DMS 273 treated with DMSO at 0.1 percent for 48 hours (cell line): ENCODE data around the gene YKT6.

Experiments
- DNase-seq: peaks from one replicate; lab custom pipeline; 2025; lab: John Stamatoyannopoulos, UW

YKT6 gene

DNA sequence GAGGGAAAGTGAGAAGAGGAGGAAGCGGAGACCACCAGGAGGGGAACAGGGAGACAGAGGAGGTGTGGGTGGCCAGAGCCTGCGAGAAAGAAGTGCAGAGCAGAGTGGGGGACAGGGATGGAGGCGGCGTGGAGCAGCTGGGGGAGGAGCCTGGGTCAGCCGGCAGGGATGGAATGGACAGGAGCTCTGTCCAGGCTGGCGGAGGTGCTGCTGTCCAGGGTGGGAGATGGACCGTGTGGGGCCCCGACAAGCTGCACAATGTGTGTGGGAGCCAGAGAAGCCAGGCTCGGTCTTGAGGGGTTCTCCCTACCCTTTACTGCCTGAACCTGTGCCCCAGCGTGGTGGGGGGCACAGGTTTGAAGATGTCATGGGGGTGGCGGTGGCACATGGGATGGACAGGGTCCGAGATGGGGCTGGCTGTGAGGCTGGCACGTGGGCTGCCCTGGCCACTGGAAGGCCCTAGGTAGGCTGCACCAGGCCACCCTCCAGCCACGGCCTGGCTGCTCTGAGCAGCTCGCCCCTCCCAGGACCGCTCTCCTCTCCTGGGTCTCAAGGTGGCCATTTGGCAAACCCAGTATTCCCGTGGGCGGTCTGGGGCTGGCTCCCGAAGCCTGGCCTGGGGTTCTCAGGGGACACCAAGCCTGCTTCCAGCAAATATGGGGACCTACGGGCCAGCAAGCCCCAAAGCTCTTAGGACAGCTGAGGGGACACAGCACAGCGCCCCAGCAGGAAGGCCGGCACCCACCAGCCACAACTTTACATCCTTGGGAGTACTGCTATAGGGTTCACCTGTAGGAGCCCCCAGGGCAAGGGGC is 32.3 kb downstream of the YKT6 start:
- DNase-seq = no peak

DNA sequence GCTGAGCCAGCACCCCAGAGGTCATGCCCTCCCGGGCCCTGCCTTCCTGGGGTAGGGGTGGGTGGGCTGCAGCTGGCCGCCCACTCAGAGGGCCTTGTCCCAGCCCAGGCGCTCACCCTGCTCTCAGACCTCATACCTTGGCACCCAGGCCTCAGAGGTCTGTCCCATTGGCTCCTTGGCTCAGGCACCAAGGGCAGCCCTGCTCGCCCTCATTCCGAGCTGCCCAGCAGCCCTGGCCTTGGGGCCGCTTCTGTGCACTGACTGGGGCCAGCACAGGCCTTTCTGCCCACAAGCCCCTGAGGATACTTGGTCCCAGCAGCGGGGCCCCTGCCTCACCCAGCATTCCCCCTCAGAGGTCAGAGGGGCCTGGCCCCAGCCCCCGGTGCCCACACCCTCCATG is 34.3 kb downstream of the YKT6 start:
- no peak for DNase-seq

DNA sequence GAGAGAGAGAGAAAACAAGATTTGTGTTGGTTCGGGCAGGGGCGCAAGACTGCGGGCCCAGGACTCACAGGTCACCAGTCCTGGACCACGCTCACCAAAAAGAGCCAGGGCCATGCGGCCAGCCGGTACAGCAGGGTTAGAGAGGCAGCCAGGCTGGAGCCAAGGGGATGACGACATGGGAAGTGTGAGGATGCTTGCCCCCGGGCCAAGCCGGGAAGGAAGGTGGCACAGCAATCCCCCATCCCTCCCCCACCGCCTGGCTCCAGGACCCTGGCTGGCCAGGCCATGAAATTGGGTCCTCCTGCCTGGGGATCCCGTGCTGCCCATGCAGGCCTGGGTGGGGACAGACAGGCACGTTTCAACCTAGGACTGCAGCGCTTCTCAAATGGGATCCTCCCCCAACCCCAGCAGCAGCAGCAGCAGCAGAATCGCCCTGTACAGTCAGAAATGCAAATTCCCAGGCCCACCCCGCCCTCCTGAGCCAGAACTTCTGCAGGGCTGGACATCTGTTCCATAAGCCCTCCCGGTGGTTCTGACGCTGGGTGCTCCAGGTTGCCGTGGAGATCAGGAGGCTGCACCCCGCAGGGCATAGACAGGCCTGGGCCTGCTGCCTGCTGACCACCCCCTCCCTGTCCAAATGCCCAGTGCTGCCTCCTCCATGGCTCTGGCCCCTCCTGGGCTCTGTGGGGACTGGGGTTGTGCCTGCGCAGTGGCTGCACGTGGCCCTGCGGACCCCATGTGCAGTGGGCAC is 35.0 kb downstream of the YKT6 start:
- DNase-seq = no peak

DNA sequence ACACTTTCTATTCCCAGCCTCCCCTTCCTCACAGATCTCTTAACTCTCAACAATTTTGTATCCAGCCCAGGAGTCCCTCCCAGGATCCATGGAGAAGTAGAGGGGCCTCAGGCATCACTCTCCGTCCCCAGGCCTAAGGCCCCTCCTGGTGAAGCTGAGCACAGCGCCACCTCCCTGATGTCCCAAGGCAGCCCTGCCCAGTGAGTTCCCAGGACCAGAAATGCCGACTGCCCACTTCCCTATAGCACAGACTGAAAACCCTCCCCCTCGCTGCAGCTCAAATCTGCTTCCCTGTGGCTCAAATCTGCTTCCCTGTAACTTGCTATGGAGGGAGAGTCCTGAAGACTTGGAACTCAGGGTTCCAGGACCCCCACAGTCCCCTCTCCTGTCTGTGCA is 35.6 kb downstream of the YKT6 start:
- DNase-seq = no peak

DNA sequence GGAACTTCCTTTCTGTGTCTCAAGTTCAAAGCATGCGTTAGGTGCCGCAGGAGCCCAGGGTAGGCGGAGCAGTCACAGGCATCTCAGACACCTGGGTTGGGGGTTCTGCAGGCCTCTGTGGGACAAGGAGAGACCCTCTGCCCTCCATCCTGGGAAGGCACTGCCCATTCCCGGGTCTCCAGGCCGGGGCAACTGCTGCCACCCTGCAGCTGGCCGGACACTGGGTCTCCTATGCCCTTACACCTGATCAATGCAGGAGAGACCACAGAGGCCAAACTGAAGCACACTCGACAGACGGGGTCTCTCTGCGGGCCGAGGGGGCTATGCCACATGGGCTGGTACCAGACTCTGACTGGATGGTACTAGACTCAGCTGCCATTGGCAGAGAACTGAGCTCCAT is 36.9 kb downstream of the YKT6 start:
- no peak for DNase-seq

DNA sequence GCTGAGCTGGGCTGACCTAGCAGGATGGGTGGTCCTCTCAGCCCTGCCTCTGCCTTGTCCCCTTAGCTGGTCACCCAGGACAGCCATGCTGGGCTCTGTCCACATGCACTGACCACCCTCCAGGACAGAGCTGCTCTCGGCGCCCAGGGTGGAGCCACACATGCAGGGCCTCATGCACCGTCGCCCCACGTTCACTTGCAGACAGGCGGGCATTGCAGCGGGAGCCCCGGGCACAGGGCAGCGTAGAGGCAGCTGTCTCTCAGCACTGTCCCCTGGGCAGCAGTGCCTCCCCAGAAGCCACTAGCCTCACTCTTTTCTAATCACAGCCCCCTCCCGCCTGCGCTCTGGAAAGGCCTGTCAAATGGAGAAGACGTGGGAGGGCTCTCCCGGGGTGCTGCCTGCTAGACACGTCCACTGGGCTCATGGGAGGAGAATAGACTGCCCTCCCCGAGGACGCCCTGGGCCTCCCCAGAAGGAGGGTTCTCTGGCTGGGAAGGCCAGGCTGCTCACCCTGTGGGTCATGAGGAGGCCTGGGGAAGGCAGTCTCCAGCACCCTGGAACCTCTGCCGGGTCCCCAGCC is 37.4 kb downstream of the YKT6 start:
- no peak for DNase-seq

DNA sequence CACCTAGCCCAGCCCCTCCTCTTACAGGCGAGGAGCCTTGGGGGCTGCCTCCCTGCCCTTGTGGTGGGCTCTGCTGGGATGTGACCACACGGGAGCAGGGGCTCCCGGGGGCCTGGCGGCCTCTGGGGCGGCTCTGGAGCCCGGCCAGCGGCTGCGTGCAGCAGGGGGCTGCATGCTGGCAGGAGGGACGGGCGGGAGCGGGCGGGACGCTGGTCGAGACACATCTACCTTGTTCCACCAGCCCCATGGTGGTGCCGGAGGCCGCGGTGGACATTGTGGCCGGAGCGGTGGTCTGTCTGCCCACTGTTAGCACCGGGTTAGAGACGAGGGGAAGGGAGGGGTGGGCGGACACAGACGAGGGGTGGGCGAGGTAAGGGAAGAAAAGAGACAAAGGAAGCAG is 38.6 kb downstream of the YKT6 start:
- no peak for DNase-seq

DNA sequence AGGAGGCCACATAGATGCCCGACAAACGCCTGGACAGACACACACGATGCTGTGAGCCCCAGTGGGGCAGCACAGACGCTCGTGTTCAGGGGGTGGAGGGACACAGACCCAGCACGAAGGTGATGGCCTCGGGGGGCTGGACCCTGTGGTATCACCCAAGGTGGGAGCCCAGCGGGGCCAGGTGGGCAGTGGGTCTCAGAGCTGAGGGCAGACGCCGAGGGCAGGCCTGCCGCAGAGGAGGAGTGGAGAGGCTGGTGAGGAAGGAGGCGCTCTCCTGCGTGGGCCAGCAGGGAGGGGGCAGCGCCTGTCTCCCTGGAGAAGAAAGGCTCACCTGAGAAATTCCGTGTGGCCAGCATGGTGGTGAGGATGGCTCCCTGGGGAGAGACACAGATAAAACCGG is 39.6 kb downstream of the YKT6 start:
- no peak for DNase-seq

DNA sequence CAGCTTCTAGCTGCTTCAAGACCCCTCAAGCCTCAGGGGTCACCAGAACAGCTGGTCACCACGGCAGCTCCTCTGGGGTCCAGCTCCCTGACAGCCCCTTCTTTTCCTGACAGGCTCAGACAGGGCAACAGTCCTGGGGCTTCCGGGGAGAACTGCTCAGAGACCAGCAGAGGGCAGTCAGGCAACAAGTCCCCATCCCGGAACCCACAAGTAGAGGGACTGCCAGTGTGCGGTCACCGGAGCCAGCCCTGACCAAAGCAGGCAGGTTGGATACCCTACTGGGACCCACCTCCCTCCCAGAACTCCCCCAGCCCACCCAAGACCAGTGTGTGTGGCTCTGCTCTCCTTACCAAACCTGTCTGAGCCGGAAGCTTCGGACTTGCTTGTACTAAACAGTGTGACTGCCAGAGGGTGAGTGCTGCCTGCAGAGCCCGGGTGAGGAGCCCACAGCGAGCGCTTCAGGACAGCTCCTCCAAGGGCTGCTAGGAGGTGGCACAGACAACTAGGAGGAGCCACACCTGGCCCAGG is 40.3 kb downstream of the YKT6 start:
- peak; percentile 62 for DNase-seq

DNA sequence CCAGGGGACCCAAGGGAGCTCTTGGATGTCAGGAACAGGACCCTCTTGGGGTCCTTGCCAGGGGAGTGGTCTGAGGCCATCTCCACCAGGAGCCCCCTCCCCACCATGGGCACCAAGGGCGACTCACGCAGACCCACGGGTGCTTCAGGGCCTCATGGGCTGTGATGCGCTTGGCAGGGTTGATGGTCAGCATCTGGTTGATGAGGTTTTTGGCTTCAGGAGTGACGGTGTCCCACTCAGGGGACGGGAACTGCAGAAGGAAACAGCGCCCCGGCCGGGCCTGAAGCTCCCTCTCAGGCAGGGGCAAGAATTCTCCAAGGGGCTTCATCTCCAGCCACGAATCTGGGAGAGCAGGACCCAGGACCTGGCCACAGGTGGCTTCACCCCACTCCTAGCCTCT is 41.3 kb downstream of the YKT6 start:
- DNase-seq = no peak

DNA sequence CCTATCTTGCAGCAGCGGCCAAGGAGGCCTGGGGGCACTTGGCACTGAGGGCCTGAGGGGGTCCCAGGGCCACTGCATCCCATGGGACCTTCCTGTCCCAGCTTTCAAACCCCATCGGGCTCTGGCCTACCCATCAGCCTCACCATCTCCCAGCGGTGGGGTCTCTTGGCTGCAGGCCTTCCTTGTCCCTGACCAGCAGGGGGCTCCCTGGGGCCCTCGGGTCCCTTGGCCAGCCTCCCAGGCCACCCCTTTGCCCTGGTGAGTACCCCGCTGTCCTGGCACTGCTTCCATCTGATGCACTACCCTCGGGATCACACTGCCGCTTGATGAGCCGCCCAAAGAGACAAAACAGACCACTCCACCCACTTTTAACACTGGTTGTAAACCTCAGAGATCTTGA is 43.5 kb downstream of the YKT6 start:
- no peak for DNase-seq

DNA sequence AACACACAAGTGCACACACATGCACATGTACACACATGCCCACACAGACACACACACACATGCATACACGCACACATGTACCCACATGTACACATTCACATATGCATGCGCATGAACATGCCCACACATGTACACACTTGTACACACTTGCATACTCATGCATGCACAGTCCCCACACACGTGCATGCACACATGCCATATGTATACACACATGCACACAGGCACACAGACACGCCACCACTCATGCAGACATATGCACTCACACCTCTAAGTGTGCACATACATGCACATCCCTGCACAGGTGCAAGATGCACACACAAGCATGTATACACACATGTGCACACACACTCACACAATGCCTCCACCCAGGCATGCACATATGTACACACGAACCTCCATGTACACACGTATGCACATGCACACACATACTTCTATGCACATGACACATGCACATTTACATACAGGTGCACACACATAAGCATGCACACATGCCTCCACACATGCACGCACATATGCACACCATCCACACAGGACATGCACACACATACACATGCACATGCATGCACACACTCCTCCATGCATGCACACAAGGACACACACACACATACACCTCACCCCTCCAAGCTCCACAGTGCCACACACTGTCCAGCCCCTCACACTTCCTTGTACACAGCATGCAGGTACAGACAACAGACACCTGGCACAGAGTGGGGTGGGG is 45.8 kb downstream of the YKT6 start:
- no peak for DNase-seq

DNA sequence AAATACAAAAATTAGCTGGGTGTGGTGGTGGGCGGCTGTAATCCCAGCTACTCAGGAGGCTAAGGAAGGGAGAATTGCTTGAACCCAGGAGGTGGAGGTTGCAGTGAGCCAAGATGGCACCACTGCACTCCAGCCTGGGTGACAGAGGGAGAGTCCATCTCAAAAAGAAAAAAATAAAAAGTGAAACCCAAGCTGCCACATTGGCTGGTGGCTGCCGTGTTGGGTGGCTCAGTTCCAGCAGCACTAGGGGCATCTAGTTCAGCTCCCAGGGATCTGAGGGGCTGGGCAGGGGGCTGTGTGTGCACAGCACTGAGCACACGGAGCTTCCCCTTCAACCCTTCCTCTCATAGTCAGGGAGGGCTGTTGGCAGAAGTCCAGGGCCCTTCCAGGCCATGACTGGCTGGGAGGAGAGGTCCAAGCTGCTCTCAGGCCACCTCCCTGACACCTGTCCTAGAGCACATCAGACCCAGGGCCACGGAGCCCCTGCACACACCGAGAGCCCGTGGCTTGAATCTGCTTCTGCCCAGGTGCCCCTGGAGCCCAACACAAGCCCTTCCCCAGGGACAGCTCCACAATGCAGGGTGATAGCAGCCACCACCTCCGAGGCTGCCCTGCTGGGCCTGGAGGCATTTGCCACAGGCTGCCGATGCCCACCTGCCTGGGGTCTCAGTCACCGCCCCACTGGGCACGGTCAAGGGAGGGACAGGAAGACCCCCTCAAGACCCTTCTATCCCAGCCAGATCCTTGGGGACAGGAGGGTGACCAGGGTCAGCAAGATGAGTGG is 47.3 kb downstream of the YKT6 start:
- DNase-seq = no peak

DNA sequence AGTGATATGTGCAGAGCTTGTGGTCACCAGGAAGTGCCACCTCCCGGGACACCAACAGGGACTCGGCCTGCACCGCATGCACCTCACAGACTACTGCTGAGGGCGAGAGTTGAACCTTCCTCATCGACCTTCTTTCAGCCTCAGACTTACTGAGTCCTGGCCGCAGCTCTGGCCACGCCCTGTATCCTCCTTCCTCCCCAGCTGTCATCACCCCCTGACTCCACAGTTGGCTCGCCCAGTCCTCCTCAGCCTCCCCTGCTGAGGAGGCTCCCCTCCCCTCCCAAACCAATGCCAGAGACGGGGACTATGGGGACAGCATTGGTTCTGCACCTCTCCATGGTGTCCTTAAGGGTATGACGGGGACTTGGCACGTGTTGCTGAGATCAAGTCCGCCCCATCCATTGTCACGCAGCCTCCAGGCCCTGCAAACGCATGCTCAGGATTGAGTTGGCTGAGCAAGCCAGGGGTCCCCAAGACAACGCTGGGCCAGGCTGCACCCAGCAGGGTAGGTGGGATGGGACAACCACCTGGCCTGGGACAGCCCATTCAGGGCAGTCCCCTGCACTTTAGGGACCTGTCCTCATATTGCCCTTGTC is 49.0 kb downstream of the YKT6 start:
- DNase-seq = no peak

DNA sequence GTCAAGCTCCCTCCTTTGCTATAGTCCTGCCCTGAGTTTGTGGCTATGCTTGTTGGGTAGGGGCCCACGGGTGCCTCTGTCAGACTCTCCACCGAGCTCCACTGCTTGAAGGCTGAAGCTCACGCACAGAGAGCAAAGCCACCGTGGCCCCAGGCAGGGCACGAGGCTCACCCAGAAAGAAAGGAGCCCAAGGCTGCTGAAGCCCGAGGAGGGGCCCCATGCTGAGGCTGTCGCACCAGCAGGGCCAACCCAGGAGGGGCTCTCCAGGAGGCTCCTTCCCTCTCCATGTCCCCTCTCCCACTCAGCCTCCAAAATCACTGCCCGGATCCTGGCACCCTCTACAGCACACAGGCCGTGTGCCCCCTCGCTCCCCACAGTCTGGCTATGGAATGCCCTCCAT is 50.5 kb downstream of the YKT6 start:
- no peak for DNase-seq

DNA sequence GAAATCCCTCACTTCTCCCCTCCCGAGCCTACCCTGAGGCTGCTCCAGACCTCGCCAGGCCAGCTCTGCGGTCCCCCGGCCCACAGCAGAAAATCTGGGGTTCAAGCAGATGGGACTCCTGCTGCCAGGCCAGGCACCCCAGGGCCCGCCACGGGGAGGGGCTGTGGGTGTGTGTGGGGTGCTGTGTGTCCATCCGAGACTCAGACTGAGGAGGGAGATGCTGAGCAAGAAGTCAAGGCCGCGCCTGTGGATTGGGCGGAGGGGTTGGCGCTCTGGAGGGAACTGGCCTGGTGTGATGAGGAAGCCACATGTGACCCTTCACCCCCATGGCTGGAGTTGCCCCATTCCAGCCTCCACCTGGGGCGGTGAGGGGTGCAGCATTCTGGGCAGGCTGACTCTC is 51.1 kb downstream of the YKT6 start:
- no peak for DNase-seq

DNA sequence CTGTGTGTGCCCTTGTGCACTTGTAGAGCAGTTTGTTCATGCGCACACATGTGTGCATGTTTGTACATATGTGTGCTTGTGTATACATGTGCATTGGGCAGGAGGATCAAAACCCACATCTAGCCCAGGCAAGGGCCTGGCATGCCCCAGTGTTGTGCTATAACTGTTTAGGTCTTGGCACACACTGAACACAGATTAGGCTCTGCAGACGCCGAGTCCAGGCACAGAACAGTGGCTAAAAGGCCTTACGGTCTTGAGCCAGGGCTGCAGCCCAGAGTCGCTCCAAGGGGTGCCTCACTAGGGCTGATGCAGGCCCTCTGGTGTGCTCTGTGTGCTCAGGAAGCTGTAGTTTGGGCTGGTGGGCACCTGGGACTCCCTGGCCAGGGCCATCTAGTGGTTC is 55.7 kb downstream of the YKT6 start:
- DNase-seq = no peak

DNA sequence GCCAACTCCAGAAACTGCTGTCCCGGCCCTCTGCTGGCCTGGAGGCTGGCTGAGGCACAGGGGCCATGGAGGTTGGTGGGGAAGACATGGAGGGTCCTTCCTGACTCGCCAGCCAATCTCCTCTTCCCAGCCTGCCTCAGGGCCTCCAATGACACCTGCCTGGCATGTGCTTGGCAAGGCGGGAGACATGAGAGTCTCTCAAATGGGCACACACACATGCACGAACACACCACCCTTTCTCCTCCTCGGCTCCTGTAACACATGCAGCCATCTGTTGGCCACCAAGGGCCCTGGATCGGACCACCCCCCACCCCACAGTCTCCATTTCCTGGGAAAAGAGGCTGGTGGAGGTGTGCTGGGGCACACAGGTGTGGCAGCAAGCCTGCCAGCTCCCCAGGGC is 56.4 kb downstream of the YKT6 start:
- no peak for DNase-seq

DNA sequence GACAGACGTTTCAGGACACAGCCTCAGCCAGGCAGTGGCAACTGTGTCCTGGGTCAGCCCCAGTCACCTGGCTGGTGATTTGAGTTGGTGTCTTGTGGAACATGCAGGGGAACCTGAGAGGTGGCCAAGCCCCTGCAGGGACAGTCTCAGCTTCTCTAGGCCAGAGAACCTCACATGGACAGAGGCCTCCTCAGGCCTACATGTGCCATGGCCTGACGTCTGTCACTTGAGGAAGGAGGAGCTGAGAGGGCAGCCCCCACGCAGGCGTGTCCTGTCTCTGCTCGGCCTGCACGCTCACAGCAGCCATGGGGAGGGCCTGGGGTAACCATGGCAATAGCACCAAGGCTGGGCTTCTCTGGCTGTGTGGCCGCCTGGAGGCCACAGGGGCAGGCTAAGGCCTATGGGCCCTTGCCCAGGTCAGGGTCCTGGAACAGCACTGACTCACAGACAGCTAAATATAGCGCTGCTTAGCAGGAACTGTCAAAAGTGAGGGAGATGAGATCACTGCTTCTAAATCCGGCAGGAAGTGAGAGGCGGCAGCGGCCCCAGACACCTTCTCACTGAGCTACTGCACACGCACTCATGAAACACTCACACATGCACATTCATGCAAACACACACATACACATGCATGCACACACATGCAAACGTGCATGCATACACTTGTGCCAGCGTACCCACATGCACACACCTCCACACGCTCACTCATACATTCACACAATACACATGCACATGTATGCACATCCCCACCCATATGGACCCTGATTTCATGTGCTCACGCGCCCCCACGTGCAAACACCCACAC is 57.0 kb downstream of the YKT6 start:
- DNase-seq = no peak

DNA sequence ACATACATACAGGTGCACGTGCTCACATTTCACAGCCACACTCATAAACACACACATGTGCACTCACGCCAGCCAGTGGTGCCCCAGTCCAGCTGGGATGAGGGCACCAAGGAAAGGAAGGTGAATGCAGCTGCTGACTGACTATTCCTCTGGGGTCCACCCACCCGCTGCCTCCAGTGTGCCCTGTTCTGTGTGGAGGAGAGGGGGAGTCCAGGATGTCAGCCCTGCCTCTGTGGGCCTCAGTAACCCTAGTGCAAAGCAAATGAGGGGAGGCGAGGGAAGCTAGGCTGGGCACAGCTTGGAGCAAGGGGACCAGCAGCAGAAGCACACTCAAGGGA is 57.6 kb downstream of the YKT6 start:
- no peak for DNase-seq
